Measurements from ENCODE around the gene UTP3.
"Not testable (repeated sequence)": the region's sequence is repeated elsewhere in the genome, so short reads cannot be mapped to it uniquely, and the experiment has no call there.

- TF ChIP-seq, protein P1, sequence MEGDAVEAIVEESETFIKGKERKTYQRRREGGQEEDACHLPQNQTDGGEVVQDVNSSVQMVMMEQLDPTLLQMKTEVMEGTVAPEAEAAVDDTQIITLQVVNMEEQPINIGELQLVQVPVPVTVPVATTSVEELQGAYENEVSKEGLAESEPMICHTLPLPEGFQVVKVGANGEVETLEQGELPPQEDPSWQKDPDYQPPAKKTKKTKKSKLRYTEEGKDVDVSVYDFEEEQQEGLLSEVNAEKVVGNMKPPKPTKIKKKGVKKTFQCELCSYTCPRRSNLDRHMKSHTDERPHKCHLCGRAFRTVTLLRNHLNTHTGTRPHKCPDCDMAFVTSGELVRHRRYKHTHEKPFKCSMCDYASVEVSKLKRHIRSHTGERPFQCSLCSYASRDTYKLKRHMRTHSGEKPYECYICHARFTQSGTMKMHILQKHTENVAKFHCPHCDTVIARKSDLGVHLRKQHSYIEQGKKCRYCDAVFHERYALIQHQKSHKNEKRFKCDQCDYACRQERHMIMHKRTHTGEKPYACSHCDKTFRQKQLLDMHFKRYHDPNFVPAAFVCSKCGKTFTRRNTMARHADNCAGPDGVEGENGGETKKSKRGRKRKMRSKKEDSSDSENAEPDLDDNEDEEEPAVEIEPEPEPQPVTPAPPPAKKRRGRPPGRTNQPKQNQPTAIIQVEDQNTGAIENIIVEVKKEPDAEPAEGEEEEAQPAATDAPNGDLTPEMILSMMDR (IDR thresholded peaks at IDR 0.05) = peak in 3 of 7 experiments; percentile 4 to 25 (median 7)
- not testable (repeated sequence) for TF ChIP-seq POLR2A (IDR thresholded peaks at IDR 0.05)
Measured at GRCh38 chr4:70735915-70736314, 47.6 kb downstream of the UTP3 start.
